Endometrial microvascular endothelial cells (primary cell): Measurements from ENCODE around the gene VPS16. TPM values are rescaled to one million over a fixed set of nuclear protein-coding genes. Genes with fewer than 3 reads are reported as not detected.
"Not testable (repeated sequence)": the region's sequence is repeated elsewhere in the genome, so short reads cannot be mapped to it uniquely, and the experiment has no call there.

Experiments
- in situ Hi-C: cut with HindIII; loops from 2 replicates; pipeline ENCODE4 v1.10.0; 2017; ENCODE audit warnings: low sequenced_read_pairs, low pct_unique_long_range_greater_than_20kb; ENCODE audit errors: inconsistent ontology term
- total RNA-seq: library from RNA; depleted of rRNA; stranded (reverse); fragments of >200 nt; gene quantifications from one replicate; pipeline ENCODE4 v1.2.3, GENCODE V29; 2015; ENCODE audit errors: inconsistent ontology term

VPS16 gene
- total RNA-seq, 1 donor from 2014 or later, result 46.1 TPM

DNA sequence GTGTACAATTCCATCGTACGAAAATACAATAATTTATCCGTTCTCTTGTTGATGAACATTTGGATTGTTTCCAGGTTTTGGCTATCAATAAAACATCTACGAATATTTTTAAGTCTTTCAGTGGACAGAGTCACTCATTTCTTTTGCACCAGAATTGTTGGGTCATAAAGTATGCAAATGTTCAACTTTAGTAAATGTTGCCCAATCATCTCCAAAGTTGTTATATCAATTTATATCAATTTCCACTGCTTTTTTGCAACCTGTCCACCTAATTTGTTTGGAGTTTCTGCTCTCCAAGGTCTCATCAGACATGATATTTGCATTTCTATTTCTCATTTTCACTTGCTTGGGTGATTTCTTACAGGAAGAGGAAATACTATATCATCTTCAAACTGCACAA lies 13.9 kb upstream of the VPS16 start:
- in situ Hi-C loops, result no loop called here

DNA sequence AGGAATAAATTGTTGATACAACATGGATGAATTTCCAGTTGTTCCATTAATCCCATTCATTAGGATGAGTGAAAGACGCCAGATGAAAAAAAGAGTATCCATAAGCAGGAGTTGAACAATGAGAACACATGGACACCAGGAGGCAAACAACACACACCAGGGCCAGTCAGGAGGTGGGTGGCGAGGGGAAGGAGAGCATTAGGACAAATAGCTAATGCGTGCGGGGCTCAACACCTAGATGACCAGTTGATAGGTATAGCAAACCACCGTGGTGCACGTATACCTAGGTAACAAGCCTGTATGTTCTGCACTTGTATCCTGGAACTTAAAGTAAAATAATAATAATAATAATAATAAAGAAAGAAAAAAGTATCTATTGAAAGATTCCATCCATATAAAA lies 11.2 kb upstream of the VPS16 start:
- in situ Hi-C loops, result no loop called here

DNA sequence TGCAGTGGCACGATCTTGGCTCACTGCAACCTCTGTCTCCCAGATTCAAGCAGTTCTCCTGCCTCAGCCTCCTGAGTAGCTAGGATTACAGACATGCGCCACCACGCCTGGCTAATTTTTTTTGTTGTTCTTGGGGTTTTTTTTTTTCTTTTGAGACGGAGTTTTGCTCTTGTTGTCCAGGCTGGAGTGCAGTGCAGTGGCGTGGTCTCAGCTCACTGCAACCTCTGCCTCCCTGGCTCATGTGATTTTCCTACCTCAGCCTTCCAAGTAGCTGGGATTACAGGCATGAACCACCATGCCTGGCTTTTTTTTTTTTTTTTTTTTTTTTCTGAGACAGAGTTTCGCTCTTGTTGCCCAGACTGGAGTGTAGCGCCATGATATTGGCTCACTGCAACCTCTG lies 9.3 kb upstream of the VPS16 start:
- in situ Hi-C loops, result not testable (repeated sequence)

DNA sequence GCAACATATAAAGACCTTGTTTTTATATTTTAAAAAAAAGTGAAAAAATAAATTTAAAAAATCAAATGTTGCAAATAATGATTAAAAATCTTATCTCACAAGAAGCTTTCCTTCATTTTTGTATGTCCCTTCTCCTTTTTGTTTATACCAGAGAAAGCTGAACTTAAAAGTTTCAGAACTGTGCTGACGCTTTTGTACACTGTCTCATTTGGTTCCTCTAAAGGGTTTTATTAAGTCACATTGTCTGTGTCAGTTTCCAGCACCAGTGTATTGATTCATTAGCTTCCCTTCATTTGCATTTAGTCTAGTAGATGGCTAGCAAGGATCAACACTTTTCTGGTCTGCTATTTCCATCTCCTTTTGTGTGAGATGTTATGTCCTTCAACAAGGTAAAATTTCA lies 6.8 kb upstream of the VPS16 start:
- in situ Hi-C loops, result no loop called here

DNA sequence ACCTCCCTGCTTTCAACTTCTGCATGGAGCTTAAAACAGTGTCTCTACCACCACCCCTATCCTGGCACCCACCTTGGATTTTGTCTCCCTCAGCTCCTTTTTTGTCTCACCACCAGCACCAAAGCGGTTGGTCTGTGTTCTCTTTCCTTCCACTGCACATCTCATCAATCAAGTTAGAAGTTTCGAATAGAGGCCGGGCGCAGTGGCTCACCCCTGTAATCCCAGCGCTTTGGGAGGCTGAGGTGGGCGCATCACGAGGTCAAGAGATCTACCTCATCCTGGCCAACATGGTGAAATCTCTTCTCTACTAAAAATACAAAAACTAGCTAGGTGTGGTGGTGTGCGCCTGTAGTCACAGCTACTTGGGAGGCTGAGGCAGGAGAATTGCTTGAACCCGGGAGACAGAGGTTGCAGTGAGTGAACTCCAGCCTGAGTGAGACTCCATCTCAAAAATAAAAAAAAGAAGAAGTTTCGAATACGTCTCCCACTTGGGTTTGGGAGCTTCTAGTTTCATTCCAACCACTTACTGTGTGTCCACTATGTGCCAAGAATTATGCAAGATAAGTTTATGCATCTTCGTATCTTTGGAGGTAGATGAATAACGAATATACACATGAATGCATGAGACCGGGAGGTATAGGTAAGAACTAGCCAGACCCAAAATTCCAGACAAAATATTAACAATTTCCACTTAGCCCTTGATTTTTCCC lies 6.0 kb upstream of the VPS16 start:
- in situ Hi-C loops, result no loop called here

DNA sequence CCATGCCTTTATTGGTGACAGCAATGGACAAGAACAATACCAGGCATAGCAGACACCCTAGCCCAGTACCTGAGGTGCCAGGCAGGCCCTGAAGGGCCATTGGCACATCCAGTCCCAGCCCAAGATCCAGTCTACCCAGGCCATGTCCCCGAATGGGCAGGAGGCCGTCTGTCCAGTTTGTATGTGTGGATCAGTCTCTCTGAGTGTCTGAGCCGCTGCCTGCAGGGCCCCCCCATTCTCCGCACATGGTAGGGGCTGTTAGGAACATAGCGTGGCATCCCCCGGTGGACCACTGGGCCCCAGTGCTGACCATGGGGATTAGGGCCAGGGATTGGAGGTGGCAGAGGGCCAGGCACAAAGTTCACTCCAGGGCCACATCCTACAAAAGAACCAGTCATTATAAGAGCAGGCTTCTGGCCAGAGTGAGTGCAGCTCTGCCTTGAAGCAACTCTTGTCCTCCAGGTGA lies 5.2 kb upstream of the VPS16 start:
- in situ Hi-C loops, result no loop called here

DNA sequence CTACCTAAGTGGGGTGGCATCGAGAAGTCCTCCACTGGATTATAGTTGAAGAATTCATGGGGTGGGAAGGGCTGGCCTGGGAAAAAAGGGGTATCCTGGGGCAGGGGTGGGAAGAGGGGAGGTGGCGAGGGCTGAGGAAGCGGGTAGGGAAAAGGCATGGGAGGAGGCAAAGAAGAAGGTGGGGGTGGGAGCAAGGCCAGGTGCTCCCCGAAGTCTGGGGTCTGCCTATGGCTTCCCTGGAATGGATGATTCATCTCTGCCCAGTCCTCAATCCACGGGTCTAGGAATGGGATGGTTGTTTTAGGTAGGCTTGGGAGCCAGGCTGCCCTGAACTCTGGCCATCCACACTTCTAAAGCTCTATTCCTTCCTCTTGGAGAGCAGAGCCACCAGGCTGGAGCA lies 4.5 kb upstream of the VPS16 start:
- in situ Hi-C loops, result no loop called here

DNA sequence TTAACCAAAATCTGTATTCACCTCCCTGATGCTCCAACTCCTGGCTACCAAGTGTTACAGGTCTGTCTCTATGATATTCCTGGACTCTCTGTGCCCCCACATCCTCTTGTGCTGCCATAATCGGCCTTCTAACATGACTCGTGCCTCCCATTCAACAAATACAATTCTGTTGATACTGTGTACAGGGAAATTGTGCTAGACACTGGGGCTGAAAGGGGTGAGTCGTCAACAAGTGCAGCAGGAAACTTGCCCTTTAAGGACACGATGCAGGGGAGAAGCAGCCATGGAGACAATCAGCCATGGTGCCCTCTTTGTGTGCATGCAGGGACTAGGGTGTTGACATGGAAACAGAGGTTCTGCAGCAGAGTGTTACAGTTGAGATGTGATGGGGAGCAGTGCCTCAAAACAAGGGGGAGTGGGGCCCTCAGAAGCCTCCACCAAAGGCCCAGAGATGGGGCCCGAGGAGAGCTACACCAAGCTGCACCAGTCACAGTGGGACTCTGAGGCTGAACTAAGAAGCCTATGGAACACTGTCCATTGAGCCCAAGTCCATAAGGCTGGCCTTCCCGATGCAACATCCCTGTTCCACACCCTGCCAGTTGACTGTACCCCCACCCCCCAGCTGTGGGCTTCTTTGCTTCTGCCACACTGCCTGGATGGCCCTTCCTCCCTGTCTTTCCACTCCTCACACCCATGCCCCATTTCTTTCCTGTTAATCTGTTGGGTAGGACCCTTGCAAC lies 3.2 kb upstream of the VPS16 start:
- in situ Hi-C loops, result no loop called here

DNA sequence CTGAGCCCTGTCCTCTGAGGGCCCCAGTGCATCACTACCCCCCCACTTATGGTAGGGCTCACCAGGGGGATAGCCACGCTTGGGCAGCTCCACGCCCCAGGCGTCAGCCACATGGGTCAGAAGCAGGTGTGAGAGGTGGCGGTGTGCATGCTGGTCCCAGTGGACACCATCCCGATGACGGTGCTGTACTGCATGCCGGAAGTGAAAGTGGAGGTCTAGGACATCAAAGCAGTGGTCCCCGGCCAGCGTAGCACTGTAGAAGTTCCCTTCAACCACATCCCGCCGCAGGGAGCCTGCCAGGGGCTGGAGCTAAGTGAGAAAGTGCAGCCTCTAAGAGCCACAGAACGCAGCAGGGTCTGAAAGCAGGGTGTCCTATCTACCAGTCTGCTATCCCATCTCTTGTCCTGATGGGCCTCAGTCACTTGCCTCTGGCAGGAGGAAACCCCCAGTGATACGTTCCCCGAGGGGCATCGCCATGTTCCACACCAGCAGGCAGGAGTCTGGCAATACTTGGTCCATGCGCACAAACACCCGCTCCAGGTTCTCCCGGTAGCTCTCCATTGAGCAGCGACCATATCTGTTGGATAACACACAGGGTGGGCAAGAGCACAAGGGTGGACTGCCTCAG lies 2.3 kb upstream of the VPS16 start:
- in situ Hi-C loops, result no loop called here

DNA sequence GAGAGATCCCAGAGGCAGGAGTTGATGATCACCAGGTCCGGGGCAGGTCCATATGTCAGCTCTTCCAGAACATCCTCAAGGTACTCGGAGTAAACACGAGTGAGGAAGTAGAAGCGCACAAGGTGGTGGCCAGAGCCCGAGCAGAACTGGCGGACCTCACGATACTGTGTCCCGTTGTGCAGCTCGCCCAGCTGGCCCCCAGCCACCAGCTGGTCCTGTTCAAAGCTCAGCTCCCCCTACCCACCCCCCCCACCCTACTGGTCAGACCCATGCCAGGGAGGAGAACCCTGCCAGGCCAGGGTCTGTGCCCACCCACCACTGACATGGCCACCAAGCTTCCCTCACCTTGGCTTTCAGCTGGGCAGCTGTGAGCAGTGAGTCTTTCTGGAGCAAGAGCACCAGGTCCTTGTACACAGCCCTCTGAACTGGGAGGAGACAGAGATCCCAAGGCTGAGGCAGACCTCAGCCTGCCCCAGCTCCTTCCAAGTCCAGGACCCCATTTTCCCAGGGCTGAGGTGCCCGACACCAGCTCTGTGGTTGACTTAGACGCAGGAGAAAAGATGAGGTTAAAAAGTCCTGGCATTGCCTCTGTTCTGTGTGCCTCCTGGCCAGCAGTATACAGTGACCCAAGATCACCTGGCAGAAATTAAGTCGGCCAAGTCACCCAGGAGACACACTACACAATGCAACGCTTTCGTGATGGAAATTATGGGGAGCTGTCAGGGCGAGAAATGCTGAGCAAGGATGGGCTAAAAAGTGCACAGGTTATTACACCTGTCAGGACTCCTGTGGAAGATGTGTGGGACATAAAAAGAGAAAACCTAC lies 1.5 kb upstream of the VPS16 start:
- in situ Hi-C loops, result no loop called here

DNA sequence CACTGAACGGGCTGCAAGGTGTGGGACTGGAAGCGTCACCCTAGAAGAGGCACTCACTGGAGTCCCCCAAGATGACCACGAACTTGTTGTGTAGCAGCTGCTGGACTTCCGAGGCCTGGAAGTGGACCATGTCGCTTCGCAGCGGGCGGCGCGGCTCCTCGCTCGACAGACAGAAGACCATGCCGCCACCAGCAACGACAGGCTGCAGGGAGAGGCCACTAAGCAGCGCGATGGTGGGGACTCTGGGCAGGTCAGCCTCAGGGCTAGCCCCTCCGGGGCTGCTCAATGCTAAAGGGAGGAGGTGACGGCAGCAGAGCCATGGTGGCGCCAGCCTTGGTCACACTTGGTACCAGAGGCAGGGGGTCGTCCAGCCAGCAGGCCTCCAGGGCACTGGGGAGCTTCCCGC lies 810 bp upstream of the VPS16 start:
- in situ Hi-C loops, result no loop called here

DNA sequence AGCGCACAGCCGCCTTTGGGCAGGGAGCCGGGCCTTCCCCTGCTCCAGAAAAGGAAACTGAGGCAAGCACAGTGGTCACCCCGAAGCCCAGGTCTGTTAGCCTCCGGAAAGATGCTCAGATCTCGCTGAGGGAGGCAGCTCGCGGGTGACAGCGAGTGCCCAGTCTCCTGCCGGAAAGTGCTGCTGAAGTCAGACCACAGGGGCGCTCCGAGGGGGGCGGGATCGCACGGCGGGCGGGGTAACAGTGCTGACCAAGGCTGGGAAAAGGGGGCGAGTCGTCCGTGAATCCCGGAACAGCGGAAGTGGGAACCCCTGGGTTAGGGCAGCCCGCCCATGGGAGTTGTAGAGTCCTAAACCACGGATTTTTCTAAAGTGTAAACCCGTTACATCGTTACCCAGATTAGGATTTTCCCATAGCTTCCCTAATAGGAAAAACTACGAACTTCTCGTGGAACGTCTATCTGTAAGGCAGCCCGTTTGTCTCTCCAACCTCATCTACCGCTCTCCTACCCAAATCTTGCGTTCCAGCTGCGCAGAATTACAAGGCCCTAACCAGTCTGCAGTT lies 504 bp downstream of the VPS16 start:
- in situ Hi-C loops, result no loop called here

DNA sequence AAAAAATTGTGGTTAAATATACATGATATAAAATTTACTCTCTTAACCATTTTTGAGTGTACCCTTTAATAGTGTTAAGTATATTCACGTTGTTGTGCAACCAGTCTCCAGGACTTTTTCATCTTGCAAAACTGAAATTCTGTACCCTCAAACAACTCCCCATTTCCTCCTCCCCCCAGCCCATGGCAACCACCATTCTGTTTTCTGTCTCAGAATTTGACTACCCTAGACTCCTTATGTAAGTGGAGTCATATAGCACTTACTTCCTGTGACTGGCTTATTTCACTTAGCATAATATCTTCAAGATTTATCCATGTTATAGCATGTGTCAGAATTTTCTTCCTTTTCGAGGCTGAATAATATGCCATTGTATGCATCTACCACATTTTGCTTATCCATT lies 5.1 kb downstream of the VPS16 start:
- in situ Hi-C loops, result no loop called here

DNA sequence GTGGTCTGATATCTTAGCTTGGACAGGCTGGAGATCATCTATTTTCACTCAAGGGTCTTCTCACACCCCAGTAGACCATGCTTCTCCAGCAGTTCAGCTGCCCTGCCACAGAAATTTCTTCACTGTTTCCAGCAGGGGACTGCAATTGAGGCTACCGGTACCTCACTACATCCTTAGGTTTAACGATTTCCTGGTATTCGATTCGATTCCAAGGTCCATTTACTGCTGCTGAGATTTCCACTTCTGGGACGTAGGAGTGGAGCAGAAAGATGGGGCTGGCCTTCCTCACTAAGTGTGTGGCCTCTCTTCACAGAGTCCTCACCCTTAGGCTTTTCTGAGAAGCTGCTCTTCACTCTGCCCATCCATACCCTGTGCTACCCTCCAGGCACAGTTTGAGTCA lies 6.2 kb downstream of the VPS16 start:
- in situ Hi-C loops, result no loop called here

DNA sequence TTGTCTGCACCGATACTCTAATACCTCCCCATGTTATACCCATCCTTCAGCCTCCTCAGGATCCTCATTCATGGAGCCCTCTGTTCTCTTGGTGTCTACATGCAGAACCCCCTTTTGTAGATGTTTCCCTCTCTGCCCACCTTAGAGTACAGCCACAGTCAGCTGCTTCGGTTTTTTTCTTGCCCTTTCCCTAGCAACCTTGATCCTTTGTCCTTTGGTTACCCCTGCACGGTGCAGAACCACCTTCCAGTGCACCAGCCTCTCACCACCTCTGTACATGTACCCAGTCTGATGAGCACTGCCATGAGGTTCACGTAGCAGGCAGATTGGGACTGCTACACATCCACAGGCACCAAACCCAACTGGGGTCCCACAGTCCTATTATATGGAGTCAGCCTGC lies 7.3 kb downstream of the VPS16 start:
- in situ Hi-C loops, result no loop called here

DNA sequence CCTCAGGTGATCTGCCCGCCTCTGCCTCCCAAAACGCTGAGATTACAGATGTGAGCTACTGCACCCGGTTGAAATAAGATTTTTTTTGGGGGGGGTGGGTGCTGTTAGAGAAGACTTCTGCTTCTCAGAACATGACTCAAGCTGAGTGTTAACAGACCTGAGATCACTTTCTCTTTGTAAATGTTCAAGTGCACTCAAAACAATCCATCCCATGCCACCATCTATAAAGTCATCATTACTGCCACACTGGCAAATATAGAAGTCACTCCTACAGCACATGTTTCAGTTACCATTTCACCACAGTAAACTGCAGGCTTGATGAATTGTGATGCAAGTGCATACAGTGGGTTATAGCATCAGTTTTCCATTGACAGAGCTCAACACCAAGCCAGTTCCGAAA lies 9.0 kb downstream of the VPS16 start:
- in situ Hi-C loops, result no loop called here

DNA sequence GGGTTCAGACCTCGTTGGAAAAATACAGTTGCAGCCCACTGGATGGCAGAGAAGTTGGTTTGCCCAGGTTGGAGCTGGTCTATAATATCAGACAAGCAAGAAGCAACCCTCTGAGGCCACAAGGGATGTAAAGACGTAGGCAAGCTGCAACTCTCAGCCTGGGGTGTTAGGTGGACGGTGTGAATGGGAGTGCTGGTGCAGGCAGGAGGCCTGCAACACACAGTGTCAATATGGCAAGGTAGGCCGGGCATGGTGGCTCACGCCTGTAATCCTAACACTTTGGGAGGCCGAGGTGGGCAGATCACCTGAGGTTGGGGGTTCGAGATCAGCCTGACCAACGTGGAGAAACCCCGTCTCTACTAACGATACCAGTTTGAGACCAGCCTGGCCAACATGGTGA lies 10.5 kb downstream of the VPS16 start:
- in situ Hi-C loops, result no loop called here

DNA sequence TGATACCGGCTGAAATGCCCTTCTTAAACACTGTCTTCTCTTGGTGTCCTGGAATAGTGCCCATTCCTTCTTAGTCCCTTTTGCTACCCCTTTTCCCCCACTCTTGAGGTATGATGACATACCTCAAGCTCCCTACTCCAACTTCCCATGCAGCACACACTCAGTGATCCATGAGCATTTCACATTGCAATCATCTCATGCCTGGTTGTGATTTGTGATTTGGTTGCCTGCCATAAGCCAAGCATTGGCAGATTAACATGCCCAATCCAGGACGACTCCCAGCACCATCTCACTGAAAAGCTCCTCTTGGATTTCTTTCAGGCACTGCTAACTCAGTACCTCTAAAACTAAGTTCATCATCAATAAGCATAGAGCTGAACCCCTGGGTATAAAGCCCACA lies 18.0 kb downstream of the VPS16 start:
- in situ Hi-C loops, result no loop called here
